Left colon (tissue), 2 donors: ENCODE data around the gene IKZF2. TPM values are rescaled to one million over a fixed set of nuclear protein-coding genes. Genes with fewer than 3 reads are reported as not detected.

Source experiments
- ATAC-seq: fragments of 200-7000 bp; cut with Tn5 transposase; one replicate; pipeline ENCODE4 v1.9.1; 2020; ENCODE audit warnings: mild to moderate bottlenecking, moderate library complexity
- DNase-seq, 2 donors: peaks; one replicate each; pipeline ENCODE4 v3.0.0-alpha.2; 2020
- intact Hi-C, 2 donors: fragments of 100-400 bp; cut with DNase I in 1 of 2; cut with micrococcal nuclease in 1 of 2; formaldehyde crosslinking; loops; one replicate each; pipeline versions ENCODE4 v1.11.2 to v1.14.0; 2022; cut with DNase I, micrococcal nuclease
- total RNA-seq, 2 donors: library from RNA; stranded (reverse); fragmentation: NEBNext Ultra II Directional; extraction: Animal tissue kit (Norgen Biotek cat#: 25700); gene quantifications; one replicate each; pipeline ENCODE4 v1.2.1, GENCODE V29; 2021
- donor health status: DM: no; HTN: no; CAD: no.
- donor health status: DM: yes; HTN: yes; CAD: no.

The IKZF2 gene
- total RNA-seq, 2 donors from 2014 or later = 7.7 to 8.5 TPM

DNA sequence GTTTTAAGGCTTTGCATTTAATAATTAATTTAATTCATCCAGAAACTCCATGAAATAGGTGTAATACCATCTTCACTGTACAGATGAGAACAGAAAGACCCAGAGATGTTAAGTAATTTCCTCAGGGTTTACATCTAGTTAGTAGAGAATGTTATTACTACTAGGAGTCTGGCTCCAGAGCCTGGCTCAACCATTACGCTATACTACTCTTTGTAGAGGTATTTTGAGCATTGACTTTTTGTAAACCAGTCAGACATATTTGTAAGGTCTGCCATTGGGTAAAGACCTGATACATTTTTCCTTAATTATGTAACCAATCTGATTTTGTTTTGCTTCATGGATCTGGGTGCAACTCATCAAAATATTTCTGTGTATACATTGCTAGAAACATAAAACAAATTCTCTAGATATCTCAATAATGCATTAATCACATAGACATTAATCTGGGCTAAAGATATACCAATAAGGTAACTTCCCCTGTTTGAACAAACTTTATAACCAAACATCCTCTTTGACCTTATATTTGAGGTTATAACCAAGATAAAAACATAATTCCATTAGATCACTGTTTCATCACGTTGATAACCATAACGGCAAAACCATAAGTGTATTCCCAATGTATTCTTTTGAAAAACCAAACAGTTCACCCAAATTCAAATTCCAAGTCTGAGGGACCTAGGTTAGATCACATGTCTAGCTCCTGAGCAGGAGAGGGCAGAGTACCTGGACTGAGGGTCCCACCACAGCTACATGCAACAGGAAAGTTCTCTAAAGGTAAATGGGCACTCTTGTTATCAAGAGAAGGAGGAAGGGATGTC is 135.0 kb downstream of the IKZF2 start:
- no peak for DNase-seq
- ATAC-seq = no peak
- intact Hi-C loops = no loop called here

DNA sequence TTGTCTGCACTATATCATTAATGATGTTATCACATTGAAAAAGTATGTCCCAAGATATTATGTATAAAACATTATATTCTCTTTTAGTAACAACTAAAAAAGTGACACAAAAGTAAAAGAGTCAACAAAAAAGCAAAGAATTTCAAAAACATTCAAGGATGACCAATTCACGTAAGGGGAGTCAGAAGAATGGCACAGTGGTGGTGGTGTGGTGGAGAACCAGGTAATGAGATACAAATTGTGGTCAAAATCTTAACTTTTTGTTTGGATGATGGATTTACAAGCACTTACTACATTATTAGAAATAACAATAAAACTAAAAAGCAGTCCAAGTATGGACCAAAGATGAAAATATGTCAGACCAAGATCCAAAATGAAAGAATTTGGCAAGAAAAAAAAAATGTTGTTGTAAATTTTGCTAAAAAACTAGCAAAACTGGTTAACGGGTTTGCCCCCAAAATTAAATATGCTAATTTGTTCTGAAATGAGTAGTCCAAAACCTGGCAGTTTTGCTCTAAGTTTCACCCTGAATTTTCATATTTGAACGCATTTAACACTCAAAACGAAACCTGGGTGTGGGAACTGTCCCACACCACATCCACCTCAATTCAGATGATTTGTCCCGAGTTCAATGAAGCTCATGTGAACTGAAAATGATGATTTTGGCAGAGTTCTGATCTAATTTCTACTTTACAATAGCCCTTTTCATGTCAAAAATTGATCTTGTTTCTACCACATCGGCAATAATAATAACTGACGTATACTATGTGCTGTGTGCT is 135.8 kb downstream of the IKZF2 start:
- DNase-seq (no peak), ATAC-seq (no peak)
- intact Hi-C loops = no loop called here

DNA sequence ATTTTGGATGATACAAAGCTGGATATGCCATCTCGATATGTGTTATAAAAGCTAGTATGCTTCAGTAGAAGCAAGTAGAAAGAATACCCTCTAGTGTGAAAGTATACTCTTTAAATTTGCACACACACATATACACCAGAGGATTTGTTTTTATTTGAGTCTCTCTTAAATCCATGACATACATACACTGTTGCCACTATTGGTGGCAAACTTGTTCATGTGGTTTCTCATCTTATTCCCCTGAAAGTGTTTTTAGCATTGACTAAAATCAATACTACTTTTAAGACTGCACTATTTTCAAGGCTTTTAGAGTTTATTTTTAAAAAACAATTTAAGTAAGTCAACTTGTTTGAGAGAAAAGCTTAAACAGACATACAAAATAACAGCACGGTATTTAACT is 137.4 kb downstream of the IKZF2 start:
- DNase-seq (no peak), ATAC-seq (no peak)
- intact Hi-C loops = no loop called here

DNA sequence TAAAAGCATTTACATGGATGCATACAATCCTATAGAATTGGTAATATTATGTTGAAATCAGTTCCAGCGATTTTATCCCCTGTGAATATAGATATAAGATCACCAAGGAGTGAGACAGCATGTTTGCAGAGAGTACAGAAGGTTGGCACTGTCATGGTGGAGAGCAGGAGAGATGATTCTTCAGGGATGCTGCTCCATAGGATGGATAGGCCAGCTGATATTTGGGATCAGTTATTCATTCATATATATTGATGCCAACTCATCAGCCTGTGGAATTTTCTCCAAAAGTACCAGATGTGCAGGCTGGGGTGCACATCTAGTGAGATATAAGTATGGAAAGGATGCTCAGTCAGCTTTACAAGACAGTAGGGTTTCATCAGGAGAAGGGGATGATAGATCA is 139.9 kb downstream of the IKZF2 start:
- intact Hi-C loops = no loop called here
- ATAC-seq = no peak

DNA sequence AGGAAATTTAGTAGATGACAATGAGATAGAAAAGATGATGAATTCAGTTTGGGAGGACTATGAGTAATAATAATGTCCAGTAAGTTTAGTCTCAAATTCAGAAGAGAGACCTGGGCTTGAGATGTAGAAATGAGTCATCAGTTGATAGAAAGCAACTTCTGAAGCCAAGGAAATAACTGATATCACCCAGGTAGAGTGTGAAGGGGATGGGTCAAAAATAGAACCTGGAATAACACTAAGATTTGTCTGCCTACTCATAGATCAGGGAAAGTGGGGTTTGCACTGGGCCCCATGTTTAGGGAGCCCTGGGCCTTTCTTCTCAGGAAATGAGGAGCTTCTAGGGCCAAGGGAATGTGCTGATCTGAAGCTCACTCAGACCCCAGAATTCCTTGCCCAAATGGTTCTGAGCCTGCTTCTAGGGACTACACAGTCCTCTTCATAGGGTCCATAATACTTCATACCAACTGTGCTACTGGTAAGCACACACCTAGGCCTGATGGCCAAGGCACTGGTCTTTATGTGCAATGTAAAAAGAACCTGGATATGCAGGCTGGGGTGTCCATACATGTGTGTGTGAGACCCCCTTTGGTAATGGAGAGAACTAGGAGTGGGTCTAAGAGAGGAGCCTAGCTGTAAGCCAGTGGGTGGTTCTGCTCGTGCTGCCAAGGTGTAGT is 141.2 kb downstream of the IKZF2 start:
- DNase-seq = no peak
- ATAC-seq = no peak
- intact Hi-C loops = no loop called here

More for the DNA sequence above, 139.9 kb downstream of the IKZF2 start:
- DNase-seq = no peak

- intact Hi-C loops = no loop called here
- ATAC-seq (no peak), DNase-seq (no peak)
Measured at GRCh38 chr2:213007290-213007838, 144.0 kb downstream of the IKZF2 start.

DNA sequence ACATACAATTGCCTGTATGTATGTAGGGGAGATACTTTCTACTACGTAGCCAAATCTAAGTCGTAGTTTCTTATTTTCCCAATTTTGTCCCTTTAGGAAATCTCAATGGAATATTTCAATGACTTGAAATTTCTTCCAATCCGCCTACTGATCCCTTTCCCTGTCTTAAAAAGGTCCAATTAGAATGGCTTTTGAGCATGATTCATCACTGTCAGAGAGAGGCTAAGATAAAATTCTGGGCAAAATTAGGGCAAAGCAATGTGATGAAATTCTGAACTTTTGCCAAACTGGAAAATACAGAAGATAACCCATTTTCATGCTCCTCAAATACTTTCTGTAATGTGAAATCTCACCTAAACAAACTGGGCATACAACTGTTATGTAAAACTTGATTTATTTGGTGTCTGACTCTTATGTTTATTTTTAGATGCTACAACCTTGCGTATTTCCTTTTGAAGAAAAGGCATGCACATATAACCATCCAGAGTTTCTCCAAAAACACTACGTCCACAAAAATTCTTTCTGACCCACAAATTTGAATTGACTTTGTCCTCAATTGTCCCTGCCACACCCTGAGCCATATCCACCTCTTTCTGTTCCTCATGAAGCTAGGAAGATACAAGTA is 147.1 kb downstream of the IKZF2 start:
- no peak for ATAC-seq
- DNase-seq = no peak

GRCh38 chr2:213002383-213002782 is 149.0 kb downstream of the IKZF2 start:
- ATAC-seq (no peak), DNase-seq (no peak)
- intact Hi-C loops = no loop called here

More for the DNA sequence above, 147.1 kb downstream of the IKZF2 start:
- intact Hi-C loops = no loop called here

DNA sequence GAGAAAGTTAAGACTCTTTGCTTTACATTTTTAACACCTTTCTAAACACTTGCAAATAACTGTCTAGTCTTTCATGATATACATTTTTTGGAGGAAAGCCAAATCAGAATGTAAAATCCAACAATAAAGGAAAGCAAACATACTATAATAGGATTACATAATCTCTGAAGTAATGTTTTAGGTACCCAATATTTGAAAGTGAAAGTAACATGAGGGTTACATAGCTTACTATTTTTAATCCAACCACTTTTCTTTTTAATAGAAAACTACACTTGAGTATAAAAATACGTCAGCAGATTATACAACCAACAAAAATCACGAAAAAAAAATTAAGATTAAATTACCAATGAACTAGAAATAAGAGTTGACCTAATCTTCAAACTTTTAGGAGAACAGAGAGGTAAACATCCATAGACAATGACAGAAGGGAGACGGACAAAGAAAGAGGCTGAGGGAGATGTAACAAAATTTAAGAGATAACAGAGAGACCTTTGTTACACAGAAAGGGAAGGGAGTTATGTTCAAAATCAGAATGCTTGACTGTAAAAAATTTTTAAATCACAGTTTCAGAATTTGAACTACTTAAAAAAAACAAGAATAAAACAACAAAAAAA is 150.0 kb downstream of the IKZF2 start:
- DNase-seq (no peak), ATAC-seq (no peak)
- intact Hi-C loops = no loop called here

GRCh38 chr2:212998626-212999359 is 152.6 kb downstream of the IKZF2 start:
- no peak for ATAC-seq
- intact Hi-C loops = no loop called here
- DNase-seq = no peak

DNA sequence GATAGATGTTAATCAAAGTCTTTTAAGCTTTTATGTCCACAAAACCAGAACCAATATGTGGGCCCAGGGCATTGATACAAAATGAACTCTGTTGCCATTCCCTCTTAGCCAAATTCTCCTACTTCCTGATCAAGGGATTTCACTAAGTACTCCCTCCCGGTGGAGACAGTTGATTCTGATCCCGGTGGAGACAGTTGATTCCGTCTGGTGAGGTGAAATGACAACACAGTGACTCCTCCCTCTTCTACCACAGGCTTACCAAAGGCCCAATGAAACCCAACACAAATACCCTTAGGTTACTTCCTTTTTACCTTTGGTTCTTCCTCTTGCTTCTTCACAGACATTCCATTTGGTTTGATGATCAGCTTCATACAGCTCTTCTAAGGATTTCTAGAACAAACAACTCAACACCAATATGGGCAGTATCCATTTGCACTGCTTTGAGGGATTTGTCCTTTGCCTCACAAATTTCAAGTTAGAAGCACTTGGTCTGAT is 153.8 kb downstream of the IKZF2 start:
- DNase-seq (no peak), ATAC-seq (no peak)
- intact Hi-C loops = no loop called here

GRCh38 chr2:212995920-212996319 is 155.5 kb downstream of the IKZF2 start:
- intact Hi-C loops = no loop called here
- ATAC-seq (no peak), DNase-seq (no peak)

GRCh38 chr2:212994976-212995375 is 156.4 kb downstream of the IKZF2 start:
- no peak for DNase-seq
- no peak for ATAC-seq
- intact Hi-C loops = no loop called here

- intact Hi-C loops = no loop called here
- DNase-seq (no peak), ATAC-seq (no peak)
Measured at GRCh38 chr2:212991120-212991519, 160.3 kb downstream of the IKZF2 start.

GRCh38 chr2:212990697-212991096 is 160.7 kb downstream of the IKZF2 start:
- intact Hi-C loops = no loop called here
- ATAC-seq (no peak), DNase-seq (no peak)

DNA sequence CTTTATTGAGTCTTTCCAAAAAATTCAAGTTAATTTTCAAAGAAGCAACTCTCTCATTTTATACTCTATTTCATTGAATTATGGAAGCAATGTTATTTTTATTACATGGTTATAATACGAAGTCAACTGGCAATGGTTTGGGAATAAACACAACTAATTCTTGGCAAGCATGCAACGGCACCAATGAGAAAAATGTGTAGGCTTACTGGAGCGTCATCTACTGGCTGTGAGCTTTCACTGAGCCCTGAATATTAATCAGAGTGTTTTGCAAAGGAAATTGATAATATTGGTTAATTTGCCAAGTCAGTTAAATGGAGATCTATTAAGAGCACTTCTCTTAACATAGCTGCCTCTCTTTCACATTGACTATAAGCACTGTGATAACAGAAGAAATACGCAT is 163.9 kb downstream of the IKZF2 start:
- DNase-seq (no peak), ATAC-seq (no peak)
- intact Hi-C loops = no loop called here

GRCh38 chr2:212984129-212984528 is 167.3 kb downstream of the IKZF2 start:
- intact Hi-C loops = no loop called here
- no peak for DNase-seq

DNA sequence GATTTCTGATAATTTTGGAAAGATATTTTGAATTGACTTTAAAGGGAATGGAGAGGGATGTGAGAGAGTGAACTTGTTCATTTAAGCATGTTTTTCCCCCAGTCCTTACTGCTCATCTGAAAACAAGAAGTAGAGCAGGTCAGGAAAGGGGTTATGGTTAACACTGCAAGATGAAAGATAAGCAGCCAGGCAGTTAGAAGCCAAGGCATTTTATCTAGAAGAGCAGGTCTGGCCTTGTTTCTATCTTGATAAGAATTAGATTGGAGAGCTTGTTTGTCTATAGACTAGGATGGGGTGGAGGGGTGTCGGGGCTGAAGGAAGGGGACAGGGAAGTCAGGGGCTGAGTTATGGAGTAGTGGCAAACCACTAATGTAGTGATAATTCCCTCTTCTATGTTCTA is 171.6 kb downstream of the IKZF2 start:
- intact Hi-C loops = no loop called here
- DNase-seq (no peak), ATAC-seq (peak; percentile 63)

More at GRCh38 chr2:212984129-212984528, 167.3 kb downstream of the IKZF2 start:
- no peak for ATAC-seq
